Stimulated activated CD8-positive, alpha-beta memory T cell treated with anti-CD3 and anti-CD28 coated beads, Interleukin-15, amount 100 ng/mL, for 48 hours (primary cell): ENCODE data around the gene TEKTIP1.

Experiments used
- DNase-seq, 2 donors: peaks; one replicate each; pipeline ENCODE4 v3.0.0-alpha.2; 2020; ENCODE audit warnings: low read depth in 2 of 2

The TEKTIP1 gene

DNA sequence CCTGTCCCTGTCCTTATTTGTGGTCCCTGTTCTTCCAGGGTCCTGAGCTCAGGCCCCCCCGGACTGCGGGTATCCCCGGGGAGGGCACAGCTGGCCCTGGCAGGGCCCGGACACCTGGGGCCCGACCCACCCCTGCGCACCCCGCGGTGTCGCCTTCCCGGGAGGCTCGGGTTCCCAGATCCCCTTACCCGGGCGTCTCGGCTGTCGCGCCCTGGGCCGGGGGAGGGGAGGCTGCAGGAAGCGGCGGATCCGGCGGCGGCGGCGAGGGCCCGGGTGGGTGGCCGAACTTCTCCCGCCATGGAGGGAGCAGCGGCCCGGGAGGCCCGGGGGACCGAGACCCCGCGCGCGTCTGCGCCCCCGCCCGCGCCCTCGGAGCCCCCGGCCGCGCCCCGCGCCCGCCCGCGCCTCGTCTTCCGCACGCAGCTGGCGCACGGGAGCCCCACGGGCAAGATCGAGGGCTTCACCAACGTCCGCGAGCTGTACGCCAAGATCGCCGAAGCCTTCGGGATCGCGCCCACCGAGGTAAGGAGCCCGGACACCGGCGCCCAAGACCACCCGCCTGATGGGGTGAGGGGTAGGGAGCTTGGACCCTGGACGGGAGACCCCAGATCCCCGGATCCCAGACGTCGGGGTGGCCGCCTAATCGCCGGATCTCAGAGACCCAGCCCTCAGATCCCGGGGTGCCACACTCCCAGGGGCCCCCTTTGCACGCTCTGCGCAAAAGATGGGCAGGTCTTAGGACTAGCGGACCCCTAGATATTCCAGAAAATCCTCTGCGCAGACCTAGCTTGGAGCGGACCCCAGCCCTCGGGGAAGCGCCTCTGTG lies 46.5 kb downstream of the TEKTIP1 start, which contains the start of gene GIPC3:
GIPC3 (plus strand) TSS at position 178 of the 826 bp plus-strand sequence; CDS start at position 298, 120 bp downstream.
- no peak for DNase-seq

DNA sequence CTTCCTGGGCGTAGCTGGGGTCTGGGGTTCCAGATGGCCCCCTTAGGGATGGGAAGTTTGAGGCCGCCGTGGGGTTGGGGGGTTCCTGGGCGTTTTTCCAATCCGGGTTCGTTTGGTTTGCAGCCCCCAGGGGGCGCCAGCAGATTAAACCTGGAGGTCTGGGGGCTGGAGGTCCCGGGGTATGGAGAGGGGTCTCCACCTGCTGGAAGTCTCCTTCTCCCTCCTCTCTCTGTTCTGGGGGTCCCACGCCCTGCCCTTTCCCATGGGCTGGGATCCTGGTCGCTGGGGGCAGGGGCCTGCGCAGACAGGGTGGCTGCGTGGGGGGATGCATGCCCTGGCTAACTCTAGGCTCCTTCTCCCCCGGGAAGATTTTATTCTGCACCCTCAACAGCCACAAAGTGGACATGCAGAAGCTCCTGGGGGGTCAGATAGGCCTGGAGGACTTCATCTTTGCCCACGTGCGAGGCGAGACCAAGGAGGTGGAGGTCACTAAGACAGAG lies 47.2 kb downstream of the TEKTIP1 start:
- DNase-seq, result no peak

DNA sequence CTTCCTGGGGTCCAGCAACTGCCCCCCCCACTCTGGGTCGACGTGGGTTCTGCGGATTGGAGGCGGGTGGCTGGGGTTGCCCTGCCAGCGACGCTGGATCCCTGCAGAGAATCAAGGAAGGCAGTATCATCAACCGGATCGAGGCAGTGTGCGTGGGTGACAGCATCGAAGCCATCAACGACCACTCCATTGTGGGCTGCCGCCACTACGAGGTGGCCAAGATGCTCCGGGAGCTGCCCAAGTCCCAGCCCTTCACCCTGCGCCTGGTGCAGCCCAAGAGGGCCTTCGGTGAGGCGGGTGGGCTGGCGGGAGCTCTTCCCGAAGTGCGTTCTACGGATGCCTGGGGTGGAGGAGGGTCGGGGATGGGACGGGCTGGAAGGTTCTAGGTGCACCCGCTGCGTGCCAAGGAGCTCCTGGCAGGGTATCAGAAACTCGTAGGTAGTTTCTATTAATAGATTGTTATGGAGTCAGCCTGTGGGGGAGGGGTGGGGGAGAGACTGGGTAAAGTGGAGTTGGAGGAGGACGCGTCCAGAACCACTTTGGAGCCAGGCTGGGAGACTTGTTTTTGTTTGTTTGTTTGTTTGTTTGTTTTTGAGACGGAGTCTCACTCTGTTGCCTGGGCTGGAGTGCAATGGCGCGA lies 47.9 kb downstream of the TEKTIP1 start:
- DNase-seq, result no peak

DNA sequence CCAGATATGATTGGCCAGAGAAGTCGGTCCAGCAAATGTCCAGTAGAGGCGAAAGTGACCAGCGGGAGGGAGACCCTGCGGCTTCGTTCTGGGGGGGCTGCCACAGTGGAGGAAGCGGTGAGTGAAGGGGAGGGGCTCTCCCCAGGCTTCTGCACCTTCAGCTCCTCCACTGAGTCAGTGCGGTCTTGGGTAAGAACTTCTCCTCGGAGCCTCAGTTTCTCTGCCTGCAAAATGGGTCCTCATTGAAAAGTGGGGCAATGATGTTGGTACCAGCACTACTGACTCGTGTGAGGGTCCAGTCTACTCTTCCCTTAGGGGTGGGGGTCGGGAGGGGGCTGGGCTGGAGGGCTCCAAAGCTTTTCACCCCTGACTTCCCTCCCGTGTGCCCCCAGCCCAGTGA lies 50.5 kb downstream of the TEKTIP1 start:
- DNase-seq, result no peak

DNA sequence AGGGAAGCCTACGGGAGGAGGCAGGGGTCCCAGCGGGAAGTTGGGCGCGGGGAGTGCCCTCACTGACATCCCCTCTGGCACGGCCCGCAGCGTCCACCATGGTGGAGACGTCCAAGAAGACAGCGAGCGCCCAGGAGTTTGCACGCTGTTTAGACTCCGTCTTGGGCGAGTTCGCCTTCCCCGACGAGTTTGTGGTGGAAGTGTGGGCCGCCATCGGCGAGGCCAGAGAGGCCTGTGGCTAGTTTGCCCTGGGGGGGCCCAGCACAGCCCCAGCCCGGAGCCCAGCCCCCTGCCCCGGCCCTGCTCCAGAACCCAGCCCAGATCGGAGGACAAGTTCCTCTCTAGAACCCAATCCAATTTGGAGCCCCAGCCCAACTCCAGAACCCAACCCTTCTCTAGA lies 51.0 kb downstream of the TEKTIP1 start:
- DNase-seq, result no peak

DNA sequence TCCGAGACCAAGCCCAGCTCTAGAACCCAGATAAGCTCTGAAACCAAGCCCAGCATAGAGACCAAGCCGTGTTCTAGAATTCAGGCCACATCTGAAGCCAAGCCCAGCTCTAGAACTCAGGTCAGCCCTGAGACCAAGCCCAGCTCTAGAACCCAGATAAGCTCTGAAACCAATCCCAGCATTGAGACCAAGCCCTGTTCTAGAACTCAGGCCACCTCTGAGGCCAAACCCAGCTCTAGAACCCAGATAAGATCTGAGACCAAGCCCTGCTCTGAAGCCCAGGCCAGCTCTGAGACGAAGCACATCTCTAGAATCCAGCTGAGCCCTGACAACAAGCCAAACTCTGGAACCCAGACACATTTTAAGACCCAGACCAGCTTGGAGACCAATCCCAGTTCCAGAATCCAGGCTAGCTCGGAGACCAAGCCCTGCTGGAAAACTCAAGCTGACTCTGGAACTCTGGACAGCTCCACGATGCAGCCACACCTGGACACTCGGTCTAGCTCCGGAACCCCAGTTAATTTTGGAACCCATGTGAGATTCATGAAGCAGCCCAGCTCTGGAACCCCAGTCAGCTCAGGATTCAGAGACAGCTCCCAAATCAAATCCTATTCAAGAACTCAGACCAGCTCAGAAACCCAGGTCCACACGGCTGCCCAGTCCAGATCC lies 52.2 kb downstream of the TEKTIP1 start:
- DNase-seq, result no peak

DNA sequence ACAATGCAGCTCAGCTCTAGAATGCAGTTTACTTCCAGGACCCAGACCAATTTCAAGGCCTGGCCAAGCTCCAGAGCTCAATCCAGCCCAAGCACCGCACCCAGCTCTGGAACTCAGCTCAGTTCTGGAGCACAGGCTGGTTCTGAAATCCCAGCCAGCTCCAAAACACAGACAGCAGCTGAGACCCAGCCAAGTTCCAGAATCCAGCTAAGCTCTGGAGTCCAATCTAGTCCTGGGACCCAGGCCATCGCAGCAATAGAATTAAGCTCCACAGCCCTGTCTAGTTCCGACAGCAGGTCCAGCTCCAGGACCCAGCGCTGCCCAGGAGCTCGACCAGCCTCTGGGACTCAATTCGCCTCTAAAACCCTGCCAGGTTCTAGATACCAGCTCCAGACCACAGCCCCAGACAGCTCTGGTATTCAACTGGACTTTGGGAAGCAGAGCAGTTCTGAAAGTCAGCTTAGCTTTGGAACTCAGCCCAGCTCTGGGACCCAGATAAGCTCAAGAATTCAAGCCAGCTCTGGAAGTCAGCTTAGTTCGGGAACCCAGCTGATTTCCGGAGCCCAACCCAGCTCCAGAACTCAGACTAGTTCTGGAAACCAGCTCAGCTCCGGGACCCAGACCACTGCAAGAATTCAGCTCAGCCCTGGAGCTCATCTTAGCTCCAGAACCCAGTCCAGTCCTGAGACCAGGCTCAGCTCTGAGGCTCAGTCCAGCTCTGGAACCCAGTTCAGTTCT lies 53.1 kb downstream of the TEKTIP1 start:
- no peak for DNase-seq

DNA sequence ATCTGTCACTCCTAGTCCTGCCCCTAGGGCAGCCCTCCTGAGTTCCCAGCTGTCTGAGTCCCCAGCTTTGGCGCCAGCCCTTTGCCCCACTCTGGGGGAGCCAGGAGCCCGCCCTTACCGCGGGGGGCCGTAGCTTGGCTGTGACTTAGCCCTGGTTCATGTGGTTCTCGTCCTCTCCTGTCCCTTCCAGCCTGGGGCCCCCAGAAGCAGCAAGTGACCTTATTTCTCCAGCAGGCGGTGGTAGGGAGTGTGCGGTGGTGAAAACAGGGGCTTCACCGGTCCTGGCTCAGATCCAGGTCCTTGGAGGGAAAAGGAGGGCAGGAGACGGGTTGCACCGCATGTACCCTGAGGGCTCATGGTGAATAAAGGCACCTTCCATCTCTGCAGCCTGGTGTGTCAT lies 54.2 kb downstream of the TEKTIP1 start:
- DNase-seq, result no peak
